ENCODE measurements around the gene DIRAS3.

The DIRAS3 gene, protein sequence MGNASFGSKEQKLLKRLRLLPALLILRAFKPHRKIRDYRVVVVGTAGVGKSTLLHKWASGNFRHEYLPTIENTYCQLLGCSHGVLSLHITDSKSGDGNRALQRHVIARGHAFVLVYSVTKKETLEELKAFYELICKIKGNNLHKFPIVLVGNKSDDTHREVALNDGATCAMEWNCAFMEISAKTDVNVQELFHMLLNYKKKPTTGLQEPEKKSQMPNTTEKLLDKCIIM

DNA sequence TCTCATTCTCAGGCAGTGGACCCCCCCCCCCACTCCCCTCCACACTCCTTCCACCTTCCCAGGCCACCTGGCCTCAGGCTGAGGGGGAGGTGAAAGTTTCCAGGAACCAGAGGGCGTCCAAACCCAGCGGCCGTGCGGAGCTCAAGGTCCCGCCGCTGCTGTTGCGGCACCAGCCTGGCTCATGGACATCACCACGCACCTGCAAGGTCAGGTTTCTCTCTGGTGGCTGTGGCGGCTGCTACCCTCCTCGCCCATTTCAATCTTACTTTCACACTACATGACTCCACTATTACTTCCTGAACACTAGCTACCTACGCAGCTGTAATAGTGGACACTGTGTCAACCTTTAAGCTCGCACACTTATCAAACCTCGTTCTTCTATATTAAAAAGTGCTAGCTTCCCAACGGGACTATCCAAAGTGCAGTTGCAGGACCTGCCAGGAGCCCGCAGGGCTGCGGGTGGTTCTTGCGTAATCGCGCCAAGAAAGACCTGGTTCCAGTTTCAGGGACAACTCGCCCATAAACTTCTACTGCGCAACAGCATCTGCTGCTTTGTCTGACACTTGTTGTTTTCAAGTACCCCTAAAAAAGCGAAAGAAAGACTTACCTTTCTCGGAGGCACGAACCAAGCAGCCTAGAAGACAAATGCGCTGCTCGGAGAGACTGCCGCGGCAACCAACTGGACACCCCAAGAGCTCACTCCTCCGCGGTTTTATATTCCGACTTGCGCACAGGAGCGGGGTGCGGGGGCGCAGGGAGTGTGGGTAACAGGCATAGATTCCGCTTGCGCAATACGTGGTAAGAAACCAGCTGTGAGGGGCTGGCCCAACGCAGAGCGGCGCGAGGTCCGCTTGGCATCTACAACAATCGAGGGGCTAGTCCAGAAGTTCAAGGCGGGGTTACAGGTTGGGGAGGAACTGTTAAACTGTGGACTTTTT lies at the start of gene DIRAS3:
Gene DIRAS3 (minus strand): TSS at position 687 of the 938 bp plus-strand sequence. CDS start 3,330 bp downstream, outside the sequence.
- Histone ChIP-seq H3K4me1 (ENCODE audit: low read depth, poor library complexity, severe bottlenecking) (no peaks in the 10 kb centered on the region), H3K79me2 (ENCODE audit: insufficient read depth, low read depth) (no peaks in the 10 kb centered on the region), H3K4me2 (no peak within 1 kb of the TSS), H3K4me3 (IDR thresholded peaks at IDR 0.05; ENCODE audit: insufficient read depth, low read depth, low read length) (no peak within 1 kb of the TSS), H3K36me3 (ENCODE audit: insufficient read depth) (no peaks in the 10 kb centered on the region), H2AFZ (ENCODE audit: low read depth) (no peak within 1 kb of the TSS), H3K27me3 (ENCODE audit: insufficient read depth, low read depth) (no peaks in the 10 kb centered on the region), H4K20me1 (ENCODE audit: insufficient read depth) (no peaks in the 10 kb centered on the region), H3K27ac (no peak within 1 kb of the TSS), H3K9ac (no peak within 1 kb of the TSS)
- TF ChIP-seq, protein P1, sequence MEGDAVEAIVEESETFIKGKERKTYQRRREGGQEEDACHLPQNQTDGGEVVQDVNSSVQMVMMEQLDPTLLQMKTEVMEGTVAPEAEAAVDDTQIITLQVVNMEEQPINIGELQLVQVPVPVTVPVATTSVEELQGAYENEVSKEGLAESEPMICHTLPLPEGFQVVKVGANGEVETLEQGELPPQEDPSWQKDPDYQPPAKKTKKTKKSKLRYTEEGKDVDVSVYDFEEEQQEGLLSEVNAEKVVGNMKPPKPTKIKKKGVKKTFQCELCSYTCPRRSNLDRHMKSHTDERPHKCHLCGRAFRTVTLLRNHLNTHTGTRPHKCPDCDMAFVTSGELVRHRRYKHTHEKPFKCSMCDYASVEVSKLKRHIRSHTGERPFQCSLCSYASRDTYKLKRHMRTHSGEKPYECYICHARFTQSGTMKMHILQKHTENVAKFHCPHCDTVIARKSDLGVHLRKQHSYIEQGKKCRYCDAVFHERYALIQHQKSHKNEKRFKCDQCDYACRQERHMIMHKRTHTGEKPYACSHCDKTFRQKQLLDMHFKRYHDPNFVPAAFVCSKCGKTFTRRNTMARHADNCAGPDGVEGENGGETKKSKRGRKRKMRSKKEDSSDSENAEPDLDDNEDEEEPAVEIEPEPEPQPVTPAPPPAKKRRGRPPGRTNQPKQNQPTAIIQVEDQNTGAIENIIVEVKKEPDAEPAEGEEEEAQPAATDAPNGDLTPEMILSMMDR (conservative IDR thresholded peaks at IDR 0.05; ENCODE audit: low read depth, low read length) = no peak

DNA sequence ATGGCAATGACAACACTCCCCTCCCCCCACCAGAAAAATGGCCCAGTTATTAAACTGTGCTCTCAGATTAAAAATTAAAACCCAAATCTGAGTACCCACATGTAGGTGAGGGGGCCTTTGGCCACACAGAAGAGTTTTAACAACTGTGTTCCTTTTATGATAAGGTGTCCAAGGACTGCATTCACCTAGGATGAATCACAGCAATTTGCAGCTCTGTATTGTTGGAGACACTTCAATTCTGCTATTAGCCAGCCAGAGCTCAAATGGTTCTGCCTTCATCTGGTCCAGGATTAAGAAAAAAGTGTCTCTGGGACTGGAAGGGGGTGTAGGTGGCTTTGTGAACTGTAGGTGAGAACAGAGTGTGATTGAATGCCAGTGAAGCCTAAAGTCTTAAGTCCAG lies 43.3 kb upstream of the DIRAS3 start:
- Histone ChIP-seq H3K4me3 (IDR thresholded peaks at IDR 0.05; ENCODE audit: insufficient read depth, low read depth, low read length) (no peak overlapping the region), H3K36me3 (ENCODE audit: insufficient read depth) (no peaks in the 10 kb centered on the region), H3K27ac (no peak overlapping the region), H3K27me3 (ENCODE audit: insufficient read depth, low read depth) (no peaks in the 10 kb centered on the region), H3K4me1 (ENCODE audit: low read depth, poor library complexity, severe bottlenecking) (no peaks in the 10 kb centered on the region), H3K4me2 (no peak overlapping the region), H3K79me2 (ENCODE audit: insufficient read depth, low read depth) (no peaks in the 10 kb centered on the region), H2AFZ (ENCODE audit: low read depth) (no peak overlapping the region), H4K20me1 (ENCODE audit: insufficient read depth) (no peaks in the 10 kb centered on the region), H3K9ac (no peak overlapping the region)
- TF ChIP-seq, protein P1 (conservative IDR thresholded peaks at IDR 0.05; ENCODE audit: low read depth, low read length) = no peak

DNA sequence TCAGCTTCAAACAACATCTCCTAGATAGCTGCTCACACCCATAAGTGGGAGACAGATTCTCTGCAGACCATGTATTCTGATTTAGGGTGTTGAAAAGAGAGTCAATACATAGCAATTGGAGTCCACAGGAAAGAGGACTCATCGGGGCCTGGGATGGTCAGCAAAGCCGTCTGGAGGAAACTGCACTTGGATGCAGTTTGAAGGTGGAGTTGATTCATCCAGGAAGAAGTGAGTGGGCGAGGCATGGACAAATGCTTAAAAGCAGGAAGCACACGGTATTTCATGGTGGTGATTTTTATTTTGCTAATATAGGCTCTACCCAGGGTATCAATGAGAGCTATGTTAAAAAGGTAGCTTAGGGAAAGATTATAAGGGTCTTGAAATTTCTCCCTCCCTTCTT lies 36.8 kb upstream of the DIRAS3 start:
- Histone ChIP-seq H3K4me3 (IDR thresholded peaks at IDR 0.05; ENCODE audit: insufficient read depth, low read depth, low read length) (no peak overlapping the region), H3K79me2 (ENCODE audit: insufficient read depth, low read depth) (no peaks in the 10 kb centered on the region), H3K4me2 (no peak overlapping the region), H3K36me3 (ENCODE audit: insufficient read depth) (no peaks in the 10 kb centered on the region), H3K27me3 (ENCODE audit: insufficient read depth, low read depth) (no peaks in the 10 kb centered on the region), H3K27ac (no peak overlapping the region), H3K4me1 (ENCODE audit: low read depth, poor library complexity, severe bottlenecking) (no peaks in the 10 kb centered on the region), H3K9ac (no peak overlapping the region), H2AFZ (ENCODE audit: low read depth) (no peak overlapping the region), H4K20me1 (ENCODE audit: insufficient read depth) (no peaks in the 10 kb centered on the region)
- TF ChIP-seq, protein P1 (conservative IDR thresholded peaks at IDR 0.05; ENCODE audit: low read depth, low read length) = no peak

DNA sequence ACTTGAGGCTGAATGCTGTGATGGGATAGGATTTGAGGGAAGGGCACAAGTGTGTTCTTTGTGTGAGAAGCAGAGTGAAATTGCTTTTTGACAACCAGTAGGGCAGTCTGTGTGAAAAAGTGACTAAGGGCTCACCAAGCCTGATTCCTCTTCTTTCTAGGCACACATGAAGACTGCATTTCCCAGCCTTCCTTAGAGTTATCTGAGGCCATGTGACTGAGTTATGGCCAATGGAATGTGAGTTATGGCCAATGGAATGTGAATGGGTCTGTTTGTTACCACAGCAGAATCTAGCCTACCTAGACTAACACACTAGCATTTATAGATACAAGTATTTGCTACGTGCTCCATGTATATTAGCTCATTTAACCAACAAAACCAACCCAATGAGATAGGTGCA lies 35.3 kb upstream of the DIRAS3 start:
- Histone ChIP-seq H3K4me2 (no peak overlapping the region), H2AFZ (ENCODE audit: low read depth) (no peak overlapping the region), H3K27me3 (ENCODE audit: insufficient read depth, low read depth) (no peaks in the 10 kb centered on the region), H3K79me2 (ENCODE audit: insufficient read depth, low read depth) (no peaks in the 10 kb centered on the region), H3K4me3 (IDR thresholded peaks at IDR 0.05; ENCODE audit: insufficient read depth, low read depth, low read length) (no peak overlapping the region), H3K27ac (no peak overlapping the region), H4K20me1 (ENCODE audit: insufficient read depth) (no peaks in the 10 kb centered on the region), H3K4me1 (ENCODE audit: low read depth, poor library complexity, severe bottlenecking) (no peaks in the 10 kb centered on the region), H3K9ac (no peak overlapping the region), H3K36me3 (ENCODE audit: insufficient read depth) (no peaks in the 10 kb centered on the region)
- TF ChIP-seq, protein P1 (conservative IDR thresholded peaks at IDR 0.05; ENCODE audit: low read depth, low read length) = no peak
